PFSK-1 (cell line): Measurements from ENCODE around the gene CSF1R.

Experiments
- POLR2AphosphoS5 ChIP-seq: IDR thresholded peaks from 2 replicates; pipeline ENCODE4 v1.6.1; 2012; ENCODE audit warnings: low read depth, mild to moderate bottlenecking, control low read depth, low read length, moderate library complexity
- TAF1 ChIP-seq: IDR thresholded peaks from 2 replicates; pipeline ENCODE4 v1.6.1; 2012; ENCODE audit warnings: low read length, control low read depth, borderline replicate concordance; ENCODE audit not compliant: insufficient read depth

- TF ChIP-seq POLR2AphosphoS5 (no peak), TAF1 (no peak)
These were observed 35.2 kb upstream of the CSF1R start for GRCh38 chr5:150121448-150122157.
